Measurements from ENCODE around the gene KRTAP3-3.

DNA sequence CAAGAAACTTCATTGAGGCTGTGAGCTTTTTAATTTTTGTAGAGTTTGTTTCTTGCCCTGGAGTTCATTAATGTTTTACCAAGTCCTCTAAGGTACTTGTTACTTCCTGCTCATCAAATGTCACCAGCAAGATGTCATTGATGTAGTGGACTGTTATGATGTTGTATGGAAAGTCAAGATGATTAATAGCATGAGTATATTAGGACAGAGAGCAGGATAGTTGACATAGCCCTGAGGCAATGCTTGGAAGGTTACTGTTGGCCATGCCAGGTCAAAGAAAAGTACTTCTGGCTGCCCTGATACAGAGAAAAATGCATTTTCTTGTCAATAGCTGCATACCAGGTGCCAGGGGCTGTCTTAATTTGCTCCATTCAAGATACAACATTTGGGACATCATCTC lies 26.4 kb upstream of the KRTAP3-3 start:
- TF ChIP-seq, protein P1, sequence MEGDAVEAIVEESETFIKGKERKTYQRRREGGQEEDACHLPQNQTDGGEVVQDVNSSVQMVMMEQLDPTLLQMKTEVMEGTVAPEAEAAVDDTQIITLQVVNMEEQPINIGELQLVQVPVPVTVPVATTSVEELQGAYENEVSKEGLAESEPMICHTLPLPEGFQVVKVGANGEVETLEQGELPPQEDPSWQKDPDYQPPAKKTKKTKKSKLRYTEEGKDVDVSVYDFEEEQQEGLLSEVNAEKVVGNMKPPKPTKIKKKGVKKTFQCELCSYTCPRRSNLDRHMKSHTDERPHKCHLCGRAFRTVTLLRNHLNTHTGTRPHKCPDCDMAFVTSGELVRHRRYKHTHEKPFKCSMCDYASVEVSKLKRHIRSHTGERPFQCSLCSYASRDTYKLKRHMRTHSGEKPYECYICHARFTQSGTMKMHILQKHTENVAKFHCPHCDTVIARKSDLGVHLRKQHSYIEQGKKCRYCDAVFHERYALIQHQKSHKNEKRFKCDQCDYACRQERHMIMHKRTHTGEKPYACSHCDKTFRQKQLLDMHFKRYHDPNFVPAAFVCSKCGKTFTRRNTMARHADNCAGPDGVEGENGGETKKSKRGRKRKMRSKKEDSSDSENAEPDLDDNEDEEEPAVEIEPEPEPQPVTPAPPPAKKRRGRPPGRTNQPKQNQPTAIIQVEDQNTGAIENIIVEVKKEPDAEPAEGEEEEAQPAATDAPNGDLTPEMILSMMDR (IDR thresholded peaks at IDR 0.05), result no peak
- TF ChIP-seq POLR2A (IDR thresholded peaks at IDR 0.05), result no peak
- no peak for TF ChIP-seq POLR2AphosphoS5 (IDR thresholded peaks at IDR 0.05)

All from prostate gland (tissue), 2 donors.